Stimulated activated CD8-positive, alpha-beta memory T cell treated with anti-CD3 and anti-CD28 coated beads, Interleukin-7, amount 100 ng/mL, for 48 hours (primary cell): Measurements from ENCODE around the gene PDZRN3.
A peak's percentile ranks its signal among the peaks of the same experiment; 100 is the strongest.

ENCODE experiments used
- DNase-seq, 2 donors: peaks; one replicate each; pipeline ENCODE4 v3.0.0-alpha.2; 2020; ENCODE audit warnings: low read depth in 1 of 2; ENCODE audit errors: extremely low read depth in 1 of 2

Gene PDZRN3

GRCh38 chr3:73529308-73530021 lies 95.3 kb downstream of the PDZRN3 start:
- no peak for DNase-seq

- DNase-seq, result no peak
These were observed 99.2 kb downstream of the PDZRN3 start for GRCh38 chr3:73525591-73525990.

- DNase-seq, result no peak
These were observed 101.1 kb downstream of the PDZRN3 start for GRCh38 chr3:73523661-73524060.

- no peak for DNase-seq
These were observed 102.9 kb downstream of the PDZRN3 start for GRCh38 chr3:73521734-73522336.

GRCh38 chr3:73520931-73521461 lies 103.7 kb downstream of the PDZRN3 start:
- DNase-seq, result no peak

- no peak for DNase-seq
These were observed 108.1 kb downstream of the PDZRN3 start for GRCh38 chr3:73516631-73517030.

- DNase-seq, result no peak
These were observed 111.5 kb downstream of the PDZRN3 start for GRCh38 chr3:73513260-73513659.

- no peak for DNase-seq
These were observed 112.9 kb downstream of the PDZRN3 start for GRCh38 chr3:73511571-73512525.

- DNase-seq, result no peak
These were observed 114.0 kb downstream of the PDZRN3 start for GRCh38 chr3:73510784-73511183.

GRCh38 chr3:73510334-73510733 lies 114.4 kb downstream of the PDZRN3 start:
- no peak for DNase-seq

- no peak for DNase-seq
These were observed 114.9 kb downstream of the PDZRN3 start for GRCh38 chr3:73509816-73510215.

GRCh38 chr3:73509066-73509465 lies 115.7 kb downstream of the PDZRN3 start:
- DNase-seq, result no peak

GRCh38 chr3:73508330-73508954 lies 116.3 kb downstream of the PDZRN3 start:
- no peak for DNase-seq

- DNase-seq, result no peak
These were observed 119.9 kb downstream of the PDZRN3 start for GRCh38 chr3:73504852-73505251.

GRCh38 chr3:73504239-73504638 lies 120.5 kb downstream of the PDZRN3 start:
- no peak for DNase-seq

- DNase-seq, result no peak
These were observed 121.0 kb downstream of the PDZRN3 start for GRCh38 chr3:73503781-73504180.

GRCh38 chr3:73502609-73503583 lies 121.8 kb downstream of the PDZRN3 start:
- DNase-seq, result peak; percentile 10 to 20

GRCh38 chr3:73500321-73500720 lies 124.4 kb downstream of the PDZRN3 start:
- DNase-seq, result no peak

- no peak for DNase-seq
These were observed 125.0 kb downstream of the PDZRN3 start for GRCh38 chr3:73499787-73500186.
